Measurements from ENCODE around the gene TTC39B.

DNA sequence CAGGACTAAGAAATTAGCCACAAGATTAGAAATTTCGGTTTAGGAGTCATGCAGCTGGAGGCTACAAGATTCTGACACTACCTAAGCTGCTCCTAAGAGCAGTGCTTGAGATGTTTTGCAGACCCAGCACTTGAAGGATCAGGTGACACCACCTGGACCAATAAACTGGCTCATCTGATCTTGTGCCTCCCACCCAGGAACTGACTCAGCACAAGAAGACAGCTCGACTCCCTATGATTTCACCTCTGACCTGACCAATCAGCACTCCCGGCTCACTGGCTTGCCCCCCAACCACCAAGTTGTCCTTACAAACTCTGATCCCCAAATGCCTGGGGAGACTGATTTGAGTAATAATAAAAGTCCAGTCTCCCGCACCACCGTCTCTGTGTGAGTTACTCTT lies 170.4 kb downstream of the TTC39B start:
- no peak for TF ChIP-seq CTCF (IDR thresholded peaks at IDR 0.05; ENCODE audit: low read length)
- no peak for TF ChIP-seq EZH2 (IDR thresholded peaks at IDR 0.05; ENCODE audit: borderline replicate concordance, low read length)

Data from OCI-LY1 (cell line).